Neural cell (in vitro differentiated cells): ENCODE data around the gene TSEN15. TPM values are rescaled to one million over a fixed set of nuclear protein-coding genes. Genes with fewer than 3 reads are reported as not detected.

Experiments
- H2AFZ ChIP-seq: fragments of 200-600, 300-800 bp; sonication (generic), shearing (Covaris generic); 2 replicates; pipeline ENCODE4 v1.6.0; 2014; ENCODE audit warnings: low read depth, mild to moderate bottlenecking, antibody characterized with exemption, low read length, moderate library complexity
- H3F3A ChIP-seq: fragments of 200-600 bp; shearing (Covaris generic); 2 replicates; pipeline ENCODE4 v1.6.1; 2016; ENCODE audit warnings: mild to moderate bottlenecking, moderate library complexity, mixed read lengths, antibody characterized with exemption, low read length; ENCODE audit not compliant: insufficient read depth, poor library complexity, severe bottlenecking
- H3K27ac ChIP-seq: fragments of 200-600, 300-800 bp; sonication (generic), shearing (Covaris generic); 2 replicates; pipeline ENCODE4 v1.5.1; 2014; ENCODE audit warnings: mild to moderate bottlenecking, low read length, moderate library complexity
- H3K27me3 ChIP-seq: fragments of 300-800, 200-600 bp; sonication (generic), shearing (Covaris generic); 2 replicates; pipeline ENCODE4 v1.6.0; 2014; ENCODE audit warnings: mild to moderate bottlenecking, low read depth, low read length, moderate library complexity; ENCODE audit not compliant: insufficient read depth
- H3K36me3 ChIP-seq: fragments of 300-800, 200-600 bp; sonication (generic), shearing (Covaris generic); 2 replicates; pipeline ENCODE4 v1.5.1; 2014; ENCODE audit warnings: mild to moderate bottlenecking, antibody characterized with exemption, low read length, moderate library complexity; ENCODE audit not compliant: insufficient read depth
- H3K4me2 ChIP-seq: fragments of 300-800, 200-600 bp; sonication (generic), shearing (Covaris generic); 2 replicates; pipeline ENCODE4 v1.6.0; 2014; ENCODE audit warnings: mild to moderate bottlenecking, low read length
- H3K4me3 ChIP-seq: fragments of 300-800, 200-600 bp; sonication (generic), shearing (Covaris generic); 2 replicates; pipeline ENCODE4 v1.5.1; 2014; ENCODE audit warnings: mild to moderate bottlenecking, low read length, moderate library complexity
- H3K79me2 ChIP-seq: fragments of 200-600 bp; shearing (Covaris generic); replicated peaks from 2 replicates; pipeline ENCODE4 v1.6.0; 2014; ENCODE audit warnings: mild to moderate bottlenecking, low read length, moderate library complexity; ENCODE audit not compliant: insufficient read depth
- H3K9ac ChIP-seq: fragments of 300-800, 200-600 bp; sonication (generic), shearing (Covaris generic); 2 replicates; pipeline ENCODE4 v1.6.1; 2016; ENCODE audit warnings: mild to moderate bottlenecking, low read length, mixed read lengths
- H3K9me2 ChIP-seq: fragments of 200-600 bp; shearing (Covaris generic); 2 replicates; pipeline ENCODE4 v1.6.1; 2016; ENCODE audit warnings: mild to moderate bottlenecking, low read length, mixed read lengths; ENCODE audit not compliant: insufficient read depth
- H3K9me3 ChIP-seq: fragments of 200-600, 300-800 bp; sonication (generic), shearing (Covaris generic); 2 replicates; pipeline ENCODE4 v1.6.1; 2016; ENCODE audit warnings: mild to moderate bottlenecking, mixed run types, low read length, moderate library complexity, mixed read lengths
- H4K20me1 ChIP-seq: fragments of 200-600 bp; shearing (Covaris generic); 2 replicates; pipeline ENCODE4 v1.6.1; 2016; ENCODE audit warnings: mild to moderate bottlenecking, mixed run types; ENCODE audit not compliant: insufficient read depth
- CTCF ChIP-seq: fragments of 450-650 bp; IDR thresholded peaks from 2 replicates; pipeline ENCODE4 v1.5.1; 2014; ENCODE audit warnings: antibody characterized with exemption, mild to moderate bottlenecking, moderate library complexity; ENCODE audit not compliant: poor library complexity, severe bottlenecking
- EP300 ChIP-seq: fragments of 450-650 bp; conservative IDR thresholded peaks from 2 replicates; pipeline ENCODE4 v1.6.1; 2014; ENCODE audit warnings: antibody characterized with exemption, mild to moderate bottlenecking, moderate library complexity; ENCODE audit not compliant: poor library complexity, severe bottlenecking
- EZH2 ChIP-seq: fragments of 200-600, 300-800 bp; shearing (Covaris generic), sonication (generic); IDR thresholded peaks from 2 replicates; pipeline ENCODE4 v1.6.1; 2014; ENCODE audit warnings: antibody characterized with exemption, low read length, borderline replicate concordance, mild to moderate bottlenecking; ENCODE audit not compliant: insufficient read depth, poor library complexity, severe bottlenecking
- MXI1 ChIP-seq: fragments of 450-650 bp; conservative IDR thresholded peaks from 2 replicates; pipeline ENCODE4 v1.6.1; 2014; ENCODE audit warnings: antibody characterized with exemption, mild to moderate bottlenecking; ENCODE audit not compliant: poor library complexity, severe bottlenecking
- POLR2AphosphoS5 ChIP-seq: IDR thresholded peaks from 2 replicates; pipeline ENCODE4 v1.6.1; 2012
- RAD21 ChIP-seq: fragments of 450-650 bp; conservative IDR thresholded peaks from 2 replicates; pipeline ENCODE4 v1.6.1; 2014; ENCODE audit warnings: antibody characterized with exemption, mild to moderate bottlenecking, moderate library complexity
- REST ChIP-seq: IDR thresholded peaks from 2 replicates; pipeline ENCODE4 v1.6.1; 2012; ENCODE audit warnings: borderline replicate concordance
- SMC3 ChIP-seq: fragments of 450-650 bp; conservative IDR thresholded peaks from 2 replicates; pipeline ENCODE4 v1.6.1; 2014; ENCODE audit warnings: antibody characterized with exemption, mild to moderate bottlenecking, moderate library complexity; ENCODE audit not compliant: poor library complexity
- TAF1 ChIP-seq: IDR thresholded peaks from 2 replicates; pipeline ENCODE4 v1.6.1; 2012; ENCODE audit warnings: low read depth
- polyA plus RNA-seq: library from polyadenylated mRNA; depleted of rRNA; stranded (reverse); fragments of >200 nt; gene quantifications from 2 replicates; pipeline ENCODE4 v1.2.3, GENCODE V29; 2014

Gene TSEN15
- polyA plus RNA-seq, 1 donor from 2014 or later: 56.9 TPM

GRCh38 chr1:184017306-184017705 is 34.2 kb upstream of the TSEN15 start:
- H3K4me2 ChIP-seq: no peak overlapping the region
- H3K4me3 ChIP-seq: no peak overlapping the region
- H4K20me1 ChIP-seq: no peaks in the 10 kb centered on the region
- H3K27ac ChIP-seq: no peak overlapping the region
- no peaks in the 10 kb centered on the region for H3K9me3 ChIP-seq
- H3K9ac ChIP-seq: no peak overlapping the region
- H3K79me2 ChIP-seq: no peaks in the 10 kb centered on the region
- H3K9me2 ChIP-seq: no peaks in the 10 kb centered on the region
- no peaks in the 10 kb centered on the region for H3K27me3 ChIP-seq
- no peaks in the 10 kb centered on the region for H3K36me3 ChIP-seq
- H3F3A ChIP-seq: no peaks in the 10 kb centered on the region
- TF ChIP-seq EP300: no peak
- no peak for TF ChIP-seq MXI1
- TF ChIP-seq TAF1: no peak
- TF ChIP-seq POLR2AphosphoS5: no peak
- no peak for TF ChIP-seq RAD21
- no peak for TF ChIP-seq EZH2
- no peak for TF ChIP-seq REST
- TF ChIP-seq CTCF: no peak
- no peak for TF ChIP-seq SMC3
- H2AFZ ChIP-seq: no peak overlapping the region

GRCh38 chr1:184018622-184019021 is 32.9 kb upstream of the TSEN15 start:
- Histone ChIP-seq H3K9ac (no peak overlapping the region), H4K20me1 (no peaks in the 10 kb centered on the region), H3K9me3 (no peaks in the 10 kb centered on the region), H3K4me3 (no peak overlapping the region), H3K27me3 (no peaks in the 10 kb centered on the region), H3F3A (no peaks in the 10 kb centered on the region), H3K36me3 (no peaks in the 10 kb centered on the region), H3K9me2 (no peaks in the 10 kb centered on the region), H3K4me2 (no peak overlapping the region), H3K27ac (no peak overlapping the region), H3K79me2 (no peaks in the 10 kb centered on the region), H2AFZ (no peak overlapping the region)
- TF ChIP-seq MXI1: no peak
- no peak for TF ChIP-seq CTCF
- TF ChIP-seq TAF1: no peak
- no peak for TF ChIP-seq EP300
- TF ChIP-seq SMC3: no peak
- no peak for TF ChIP-seq REST
